Uterus (tissue), 4 donors: ENCODE data around the gene XK. TPM values are rescaled to one million over a fixed set of nuclear protein-coding genes. Genes with fewer than 3 reads are reported as not detected.

Experiments used
- DNase-seq, 2 donors: peaks; one replicate each; pipeline ENCODE4 v3.0.0-alpha.2; 2019 to 2020
- H3K27ac ChIP-seq, 2 donors: fragments of 200-600 bp; sonication (generic); 1 replicate in 1 of 2; 2 replicates in 1 of 2; pipeline ENCODE4 v1.5.1; 2016 to 2018
- H3K27me3 ChIP-seq, 2 donors: fragments of 200-600 bp; sonication (generic); one replicate each; pipeline ENCODE4 v1.5.1; 2018 to 2019; ENCODE audit warnings: control low read depth in 1 of 2
- H3K36me3 ChIP-seq, 2 donors: fragments of 200-600 bp; sonication (generic); one replicate each; pipeline ENCODE4 v1.5.1; 2019; ENCODE audit warnings: control low read depth in 1 of 2
- H3K4me1 ChIP-seq, 2 donors: fragments of 200-600 bp; sonication (generic); one replicate each; pipeline ENCODE4 v1.5.1; 2018 to 2019; ENCODE audit warnings: control low read depth in 1 of 2
- H3K4me3 ChIP-seq, 2 donors: fragments of 200-600 bp; sonication (generic); 1 replicate in 1 of 2; 2 replicates in 1 of 2; pipeline ENCODE4 v1.5.1; 2018 to 2019; ENCODE audit warnings: mild to moderate bottlenecking in 1 of 2
- H3K9me3 ChIP-seq, 2 donors: fragments of 200-600 bp; sonication (generic); one replicate each; pipeline ENCODE4 v1.5.1; 2019; ENCODE audit warnings: control low read depth in 1 of 2
- POLR2A ChIP-seq, 2 donors: fragments of 450-650 bp; IDR thresholded peaks; one replicate each; pipeline ENCODE4 v1.6.1; 2016; ENCODE audit warnings: antibody characterized with exemption in 2 of 2, mild to moderate bottlenecking in 1 of 2, moderate library complexity in 1 of 2
- intact Hi-C: fragments of 100-400 bp; cut with DNase I; formaldehyde crosslinking; loops from one replicate; pipeline ENCODE4 v1.15.1; 2023; ENCODE audit warnings: low total_unique reads
- total RNA-seq, 4 donors: library from RNA; depleted of rRNA in 3 of 4; stranded (reverse); fragments of >200 nt in 3 of 4; gene quantifications; one replicate each; pipeline versions ENCODE4 v1.1.0 to v1.2.4, GENCODE V29; 2014 to 2023
- TF ChIP-seq, protein P1 (sequence below), 4 experiments: fragments of 200-600 bp in 2 of 4; fragments of 450-650 bp in 2 of 4; sonication (generic) in 2 of 4; IDR thresholded peaks; one replicate each; pipeline ENCODE4 v1.5.1; 2016 to 2019; ENCODE audit warnings: antibody characterized with exemption in 4 of 4, mild to moderate bottlenecking in 2 of 4, moderate library complexity in 1 of 4
- donor health status: DM: yes; HTN: yes; CAD: no.

The XK gene, protein sequence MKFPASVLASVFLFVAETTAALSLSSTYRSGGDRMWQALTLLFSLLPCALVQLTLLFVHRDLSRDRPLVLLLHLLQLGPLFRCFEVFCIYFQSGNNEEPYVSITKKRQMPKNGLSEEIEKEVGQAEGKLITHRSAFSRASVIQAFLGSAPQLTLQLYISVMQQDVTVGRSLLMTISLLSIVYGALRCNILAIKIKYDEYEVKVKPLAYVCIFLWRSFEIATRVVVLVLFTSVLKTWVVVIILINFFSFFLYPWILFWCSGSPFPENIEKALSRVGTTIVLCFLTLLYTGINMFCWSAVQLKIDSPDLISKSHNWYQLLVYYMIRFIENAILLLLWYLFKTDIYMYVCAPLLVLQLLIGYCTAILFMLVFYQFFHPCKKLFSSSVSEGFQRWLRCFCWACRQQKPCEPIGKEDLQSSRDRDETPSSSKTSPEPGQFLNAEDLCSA
- 1 to 10 TPM in 3 of 4 donors, under 1 TPM in 1; 0.26 to 5.0 (median 2.0) TPM for total RNA-seq

DNA sequence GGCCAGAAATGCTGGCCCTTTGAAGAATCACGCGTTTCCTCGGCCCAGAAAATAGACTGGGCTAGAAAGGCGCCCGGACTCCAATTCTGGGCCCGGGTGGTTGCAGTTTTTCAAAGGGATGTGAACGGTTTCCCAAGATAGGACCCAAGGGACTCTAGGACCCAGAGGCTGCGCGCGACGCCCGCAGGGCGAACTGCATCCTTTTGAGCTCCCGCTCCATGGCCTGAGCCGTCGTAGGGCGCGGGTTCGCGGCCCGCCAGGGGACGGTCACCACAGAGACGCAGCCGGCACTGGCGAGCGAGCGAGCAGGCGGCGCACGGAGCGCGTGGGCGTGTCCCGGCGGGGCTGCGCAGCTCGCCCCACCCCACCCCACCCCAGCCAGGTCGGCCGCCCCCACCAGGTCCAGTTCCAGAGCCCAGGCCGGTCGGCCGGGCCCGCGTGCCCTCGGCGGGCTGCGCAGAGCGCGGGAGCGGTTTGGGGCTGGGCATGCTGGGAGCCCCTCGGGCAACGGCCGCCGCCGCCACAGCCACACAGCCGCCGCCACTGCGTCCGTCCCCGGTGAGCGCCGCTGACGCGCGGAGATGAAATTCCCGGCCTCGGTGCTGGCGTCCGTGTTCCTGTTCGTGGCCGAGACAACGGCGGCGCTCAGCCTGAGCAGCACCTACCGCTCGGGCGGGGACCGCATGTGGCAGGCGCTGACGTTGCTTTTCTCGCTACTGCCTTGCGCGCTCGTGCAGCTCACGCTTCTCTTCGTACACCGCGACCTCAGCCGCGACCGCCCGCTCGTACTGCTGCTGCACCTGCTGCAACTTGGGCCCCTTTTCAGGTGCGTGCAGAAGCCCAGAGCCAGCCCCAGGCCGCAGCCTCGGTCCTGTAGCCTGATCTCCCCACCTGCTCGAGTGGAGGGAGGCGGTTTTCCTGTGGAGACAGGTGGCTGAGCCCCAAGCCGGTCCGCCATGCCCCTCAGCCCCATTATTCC, at the start of gene XK:
Gene XK (plus strand): TSS at position 411 of the 979 bp plus-strand sequence. CDS start 171 bp downstream, at position 582.
- peak within 1 kb of the TSS; percentile 27 to 62 for H3K27ac ChIP-seq
- H3K36me3 ChIP-seq, result no peaks in the 10 kb centered on the region
- H3K9me3 ChIP-seq, result no peaks in the 10 kb centered on the region
- DNase-seq, result peak; percentile 28
- H3K4me3 ChIP-seq, result peak within 1 kb of the TSS in 1 of 2 donors; percentile 54
- intact Hi-C loops, result no loop called here
- no peaks in the 10 kb centered on the region for H3K4me1 ChIP-seq
- peaks cover 0 to 4% of the 10 kb centered on the region in 2 donors for H3K27me3 ChIP-seq
- no peak for TF ChIP-seq POLR2A (IDR thresholded peaks at IDR 0.05)
- TF ChIP-seq, protein P1, sequence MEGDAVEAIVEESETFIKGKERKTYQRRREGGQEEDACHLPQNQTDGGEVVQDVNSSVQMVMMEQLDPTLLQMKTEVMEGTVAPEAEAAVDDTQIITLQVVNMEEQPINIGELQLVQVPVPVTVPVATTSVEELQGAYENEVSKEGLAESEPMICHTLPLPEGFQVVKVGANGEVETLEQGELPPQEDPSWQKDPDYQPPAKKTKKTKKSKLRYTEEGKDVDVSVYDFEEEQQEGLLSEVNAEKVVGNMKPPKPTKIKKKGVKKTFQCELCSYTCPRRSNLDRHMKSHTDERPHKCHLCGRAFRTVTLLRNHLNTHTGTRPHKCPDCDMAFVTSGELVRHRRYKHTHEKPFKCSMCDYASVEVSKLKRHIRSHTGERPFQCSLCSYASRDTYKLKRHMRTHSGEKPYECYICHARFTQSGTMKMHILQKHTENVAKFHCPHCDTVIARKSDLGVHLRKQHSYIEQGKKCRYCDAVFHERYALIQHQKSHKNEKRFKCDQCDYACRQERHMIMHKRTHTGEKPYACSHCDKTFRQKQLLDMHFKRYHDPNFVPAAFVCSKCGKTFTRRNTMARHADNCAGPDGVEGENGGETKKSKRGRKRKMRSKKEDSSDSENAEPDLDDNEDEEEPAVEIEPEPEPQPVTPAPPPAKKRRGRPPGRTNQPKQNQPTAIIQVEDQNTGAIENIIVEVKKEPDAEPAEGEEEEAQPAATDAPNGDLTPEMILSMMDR (IDR thresholded peaks at IDR 0.05), result no peak

DNA sequence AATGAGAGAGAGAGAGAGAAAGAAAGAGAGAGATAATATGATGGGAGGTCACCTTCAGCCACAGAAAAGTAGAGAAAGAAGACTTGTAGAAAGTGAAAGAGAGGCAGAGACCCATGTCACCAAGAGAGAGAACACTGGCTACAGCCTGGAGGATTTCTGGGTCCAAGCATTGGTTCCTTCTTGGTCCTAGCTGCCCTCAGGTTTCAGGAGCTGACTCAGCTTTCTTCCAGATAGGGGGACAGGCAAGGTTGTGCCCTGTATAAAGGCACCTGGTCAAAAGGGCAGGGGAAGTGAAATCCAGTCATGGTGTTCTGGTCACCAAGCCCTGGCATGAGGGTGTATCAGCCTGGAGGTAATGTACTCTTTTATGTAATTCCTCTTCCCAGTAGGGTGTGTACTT, 47.5 kb upstream of the XK start:
- Histone ChIP-seq H3K4me1 (no peaks in the 10 kb centered on the region), H3K27me3 (no peaks in the 10 kb centered on the region), H3K4me3 (no peak overlapping the region), H3K27ac (no peak overlapping the region), H3K9me3 (no peaks in the 10 kb centered on the region), H3K36me3 (no peaks in the 10 kb centered on the region)
- intact Hi-C loops, result no loop called here
- no peak for DNase-seq
- no peak for TF ChIP-seq POLR2A (IDR thresholded peaks at IDR 0.05)
- TF ChIP-seq, protein P1 (IDR thresholded peaks at IDR 0.05), result no peak

DNA sequence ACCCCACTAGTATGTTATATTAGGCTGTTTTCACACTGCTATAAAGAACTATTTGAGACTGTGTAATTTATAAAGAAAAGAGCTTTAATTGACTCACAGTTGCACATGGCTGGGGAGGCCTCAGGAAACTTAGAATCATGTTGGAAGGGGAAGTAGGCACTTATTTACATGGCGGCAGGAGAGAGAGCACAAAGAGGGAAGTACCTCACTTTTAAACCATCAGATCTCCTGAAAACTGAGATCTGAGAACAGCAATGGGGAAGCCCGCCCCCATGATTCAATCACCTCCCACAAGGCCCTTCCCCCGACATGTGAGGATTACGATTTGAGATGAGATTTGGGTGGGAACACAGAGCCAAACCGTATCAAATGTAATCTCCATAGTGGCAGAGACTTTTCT, 45.4 kb upstream of the XK start:
- no peak for TF ChIP-seq POLR2A (IDR thresholded peaks at IDR 0.05)
- TF ChIP-seq, protein P1 (IDR thresholded peaks at IDR 0.05), result no peak
- Histone ChIP-seq H3K4me1 (no peaks in the 10 kb centered on the region), H3K27ac (no peak overlapping the region), H3K36me3 (no peaks in the 10 kb centered on the region), H3K4me3 (no peak overlapping the region), H3K27me3 (no peaks in the 10 kb centered on the region), H3K9me3 (no peaks in the 10 kb centered on the region)
- DNase-seq, result no peak
- intact Hi-C loops, result no loop called here

DNA sequence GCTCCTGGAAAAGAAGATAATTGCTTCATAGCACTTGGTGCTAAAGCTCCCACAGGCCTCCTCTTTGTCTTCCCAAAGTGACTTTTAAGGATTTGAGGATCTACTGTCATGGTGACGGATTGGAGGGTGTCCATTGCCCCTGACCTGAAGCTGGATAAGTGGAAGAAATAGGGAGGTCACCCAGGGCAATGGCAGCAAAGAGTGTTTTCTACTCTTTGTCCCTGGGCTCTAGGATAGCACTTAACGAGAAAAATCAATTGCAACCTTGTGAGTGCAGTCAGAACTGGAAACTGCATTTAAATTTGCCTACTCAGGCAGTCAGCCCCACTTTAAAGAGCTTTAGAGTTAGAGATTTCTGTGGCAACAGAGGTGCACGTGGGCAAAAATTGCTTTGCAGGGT, 43.7 kb upstream of the XK start:
- Histone ChIP-seq H3K4me1 (no peaks in the 10 kb centered on the region), H3K36me3 (no peaks in the 10 kb centered on the region), H3K27ac (no peak overlapping the region), H3K9me3 (no peaks in the 10 kb centered on the region), H3K27me3 (no peaks in the 10 kb centered on the region), H3K4me3 (no peak overlapping the region)
- no peak for DNase-seq
- intact Hi-C loops, result no loop called here
- TF ChIP-seq, protein P1 (IDR thresholded peaks at IDR 0.05), result no peak
- TF ChIP-seq POLR2A (IDR thresholded peaks at IDR 0.05), result no peak
